Stimulated activated CD8-positive, alpha-beta memory T cell treated with anti-CD3 and anti-CD28 coated beads, Interleukin-15, amount 100 ng/mL, for 48 hours (primary cell): ENCODE measurements around the gene IRX2.

Source experiments
- DNase-seq, 2 donors: peaks; one replicate each; pipeline ENCODE4 v3.0.0-alpha.2; 2020; ENCODE audit warnings: low read depth in 2 of 2

The IRX2 gene

DNA sequence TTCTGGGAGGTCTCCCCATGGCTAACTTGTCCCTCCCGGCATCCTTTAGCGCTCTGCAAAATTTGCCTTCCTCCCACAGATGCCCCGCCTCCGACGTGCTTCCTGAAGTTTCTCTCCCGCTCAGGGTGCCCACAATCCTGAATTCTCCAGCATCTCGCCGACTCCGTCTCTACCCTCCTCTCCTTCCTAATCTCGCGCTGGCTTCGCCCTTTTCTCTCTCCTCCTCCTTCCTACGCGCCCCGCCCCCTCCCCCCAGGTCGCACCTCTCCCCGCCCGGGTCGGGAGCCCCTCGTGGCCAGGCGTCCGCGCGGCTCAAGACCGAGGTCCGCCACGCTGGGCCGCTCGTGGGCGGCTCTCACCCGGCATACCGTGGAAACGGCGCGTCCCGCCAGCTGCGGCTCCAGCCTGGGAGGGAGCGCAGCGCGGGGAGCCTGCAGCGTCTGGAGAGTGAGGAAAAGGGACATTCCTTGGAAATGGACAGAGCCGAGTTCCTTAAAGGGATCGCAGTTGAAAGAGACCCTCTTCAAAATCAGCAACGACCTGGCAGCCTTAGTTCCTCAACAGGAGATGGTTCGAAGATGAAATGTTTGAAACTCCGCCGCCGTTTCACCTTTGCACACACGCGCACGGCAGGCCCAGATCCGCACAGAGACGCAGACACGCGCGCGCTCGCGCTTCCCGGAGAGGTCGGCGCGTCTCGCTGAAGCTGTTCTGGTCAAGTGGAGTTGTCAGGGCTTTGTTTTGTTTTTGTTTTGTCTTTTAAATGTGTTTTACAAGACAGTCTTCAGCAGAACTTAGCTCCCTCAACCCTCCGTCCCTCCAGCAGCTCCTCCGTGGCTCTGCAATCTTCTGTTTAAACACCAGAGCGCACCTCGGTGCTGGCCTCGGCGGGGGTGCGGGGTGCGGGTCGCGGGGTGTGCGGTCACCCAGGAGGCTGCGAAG is 5.0 kb upstream of the IRX2 start:
- DNase-seq: no peak

DNA sequence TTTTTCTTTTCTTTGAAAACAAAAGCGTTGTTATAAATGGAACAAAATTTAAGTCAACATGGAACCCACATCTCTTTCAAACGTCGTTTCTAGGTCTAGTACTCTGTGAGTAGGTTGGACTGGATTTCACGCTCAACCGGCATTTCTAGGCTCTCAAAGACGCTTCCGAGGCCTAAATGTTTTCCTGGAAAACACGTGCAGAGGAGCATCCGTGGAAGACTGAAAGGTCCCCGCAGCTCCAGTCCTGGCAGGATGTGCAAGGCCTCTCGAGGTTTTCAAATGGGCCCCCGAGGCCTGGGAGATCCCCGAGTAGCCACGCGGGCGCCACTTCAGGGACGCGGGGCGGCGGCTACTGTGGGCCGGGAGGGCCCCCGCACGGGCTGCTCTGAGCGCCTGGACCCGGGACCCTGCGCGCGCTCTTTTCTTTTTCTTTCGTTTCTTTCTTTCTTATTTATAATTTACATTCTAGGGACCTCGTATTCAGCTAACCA is 4.2 kb upstream of the IRX2 start:
- DNase-seq: no peak

DNA sequence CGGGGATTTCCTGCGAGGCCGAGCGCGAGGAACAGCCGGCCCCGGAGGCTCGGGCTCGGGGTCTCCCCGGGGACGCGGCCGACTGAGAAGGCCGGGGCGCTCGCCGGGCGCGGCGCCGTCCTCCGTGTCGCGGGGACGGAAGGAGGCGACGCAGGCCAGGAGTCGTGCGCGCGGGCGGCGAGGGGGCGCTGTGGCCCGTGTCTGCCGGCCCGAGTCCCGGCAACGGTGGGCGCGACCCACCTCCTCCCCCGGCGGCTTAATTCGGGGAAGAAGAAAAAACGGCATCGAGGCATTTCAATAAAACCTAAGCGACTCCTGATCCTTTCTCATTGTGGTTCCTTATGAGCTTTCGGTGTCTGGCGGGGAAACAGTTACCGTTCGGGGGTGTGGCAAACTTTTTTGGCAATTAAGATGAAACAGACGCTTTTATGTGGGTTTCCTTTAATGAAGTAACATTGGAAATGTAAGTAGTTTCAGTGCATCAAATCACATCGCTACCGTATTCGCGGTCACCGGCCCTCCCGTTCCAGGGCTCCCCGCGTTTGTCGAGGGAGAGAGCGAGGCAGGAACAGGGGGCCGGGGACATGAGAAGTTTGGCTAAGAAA is 3.7 kb upstream of the IRX2 start:
- no peak for DNase-seq

DNA sequence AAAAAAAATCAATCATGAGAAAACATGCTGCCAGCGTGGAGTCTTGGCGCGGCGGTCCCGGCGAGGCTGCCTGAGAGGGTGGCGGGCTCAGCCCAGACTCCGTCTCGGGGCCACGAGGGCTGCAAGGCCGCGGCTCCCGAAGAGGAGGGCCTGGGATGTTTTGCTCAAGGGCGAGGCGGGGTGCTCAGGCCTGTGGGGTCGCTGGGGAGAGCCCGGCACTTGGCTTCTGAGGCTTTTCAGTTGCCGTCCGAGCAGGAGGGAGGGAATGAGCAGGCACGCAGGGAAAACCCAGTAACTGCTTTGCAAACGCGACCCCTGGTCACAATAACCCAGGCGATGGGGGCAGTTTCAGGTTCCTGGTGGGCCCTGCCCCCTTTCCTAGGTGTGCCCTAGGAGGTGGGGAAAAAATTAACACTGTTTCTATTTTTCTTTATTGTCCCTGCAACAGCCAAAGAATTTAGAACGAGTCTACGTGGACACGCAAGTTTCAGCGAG is 3.2 kb upstream of the IRX2 start:
- no peak for DNase-seq

DNA sequence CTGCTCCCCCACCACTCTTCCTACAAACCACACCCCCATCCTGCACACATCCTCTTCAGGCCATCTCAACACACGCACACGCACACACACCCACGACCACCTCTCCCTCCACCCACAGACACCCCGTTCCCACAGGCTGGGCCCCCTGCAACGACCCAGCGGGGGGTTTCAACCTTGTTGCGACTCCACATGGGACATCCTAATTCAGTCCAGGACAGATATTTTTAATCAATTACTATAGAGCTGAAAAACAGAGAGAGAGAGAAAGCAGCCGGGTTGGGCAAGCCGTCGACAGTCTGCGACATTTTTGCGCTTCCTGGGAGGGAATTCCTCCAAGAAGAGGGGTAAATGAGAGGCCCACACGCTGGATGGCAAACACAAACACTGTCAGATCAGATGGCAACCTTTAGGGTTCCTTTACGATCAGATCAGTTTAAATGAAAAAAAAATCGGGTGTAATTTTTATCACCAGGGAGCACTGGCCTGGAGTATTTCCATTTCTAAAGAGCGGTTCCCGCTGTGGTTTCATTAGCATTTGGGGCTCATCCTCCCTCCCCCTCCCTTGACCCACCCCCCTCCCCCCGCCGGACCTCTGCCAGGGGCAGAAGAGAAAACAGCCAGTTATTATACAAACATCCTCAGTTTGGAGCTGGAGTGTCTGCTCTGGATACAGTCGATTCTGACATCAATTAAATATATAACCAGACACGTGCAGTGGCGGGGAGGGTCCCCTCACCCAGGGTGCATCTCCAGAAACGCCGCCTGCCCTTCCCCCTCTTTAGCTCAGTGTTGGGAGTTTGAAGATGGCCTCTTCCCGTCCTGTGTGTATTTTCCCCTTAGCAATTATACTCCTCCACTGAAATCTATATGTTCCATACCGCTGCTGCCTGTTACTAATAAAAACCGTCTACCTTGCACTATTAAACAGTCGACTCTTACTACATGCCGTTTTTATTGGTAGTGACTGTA is 2.3 kb upstream of the IRX2 start:
- DNase-seq: no peak

DNA sequence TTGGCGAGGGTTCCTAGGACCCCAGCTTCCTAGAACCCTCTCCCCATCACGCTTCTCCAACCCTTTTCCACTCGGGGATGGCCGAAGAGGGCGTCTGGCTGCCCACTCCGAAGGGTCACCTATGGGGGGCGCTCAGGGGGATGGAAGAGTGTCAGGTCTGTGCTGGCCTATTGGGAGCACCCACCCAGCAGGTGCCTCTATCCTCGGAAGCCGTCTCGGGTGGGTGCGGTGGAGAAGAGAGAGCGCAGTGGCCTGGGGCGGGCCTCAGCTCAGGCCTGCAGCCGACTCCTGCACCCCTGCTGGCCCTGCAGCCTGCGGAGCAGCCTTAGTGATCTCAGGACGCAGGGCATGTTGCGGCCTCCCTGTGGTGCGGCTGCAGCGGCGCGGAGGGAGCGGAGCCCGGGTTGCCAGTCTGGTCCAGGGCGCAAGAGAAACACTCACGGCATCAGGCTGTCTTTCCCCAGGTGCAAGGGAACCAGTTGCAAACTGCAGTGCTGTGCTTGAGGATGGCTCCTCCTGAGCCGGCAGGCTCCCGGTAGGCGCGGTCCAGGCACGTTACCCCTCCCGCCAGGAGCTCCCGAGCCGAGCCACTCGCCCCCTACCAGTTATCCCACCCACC is 1.5 kb upstream of the IRX2 start:
- no peak for DNase-seq

DNA sequence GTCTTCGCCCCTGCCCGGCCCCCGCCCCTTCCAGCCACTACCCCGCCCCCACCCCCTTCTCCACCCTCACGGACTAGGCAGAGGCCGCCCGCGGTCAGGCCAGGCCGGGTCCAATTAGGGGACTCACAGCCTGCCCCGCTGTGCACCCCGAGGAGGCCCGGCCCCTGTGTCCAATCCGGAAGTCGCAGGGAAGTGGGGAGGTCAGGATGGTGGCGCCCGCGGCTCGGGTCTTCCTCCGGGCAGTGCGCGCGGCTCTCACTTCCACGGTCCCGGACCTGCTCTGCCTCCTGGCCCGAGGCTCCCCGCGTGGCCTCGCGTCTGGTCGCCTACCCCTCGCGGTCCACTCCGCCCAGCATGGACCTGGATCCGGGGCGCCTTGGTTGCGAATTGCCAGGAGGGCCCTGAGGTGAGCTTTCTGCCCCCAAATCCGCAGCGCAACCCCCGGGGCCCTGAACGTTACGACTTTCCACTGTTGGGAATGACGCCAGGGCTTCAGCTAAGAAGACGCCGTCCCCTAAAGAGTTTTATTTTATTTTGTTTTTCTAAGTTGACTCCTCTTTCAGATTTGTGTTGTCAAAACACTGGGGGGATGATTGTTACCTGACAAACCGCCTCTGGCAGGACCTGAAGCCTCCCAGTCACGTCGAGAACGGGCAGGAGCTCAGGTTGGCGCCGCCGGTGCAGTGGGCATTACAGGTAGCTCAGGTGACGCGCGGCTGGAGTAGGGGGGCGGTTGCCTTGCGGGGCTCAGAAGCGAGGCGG is 763 bp upstream of the IRX2 start:
- DNase-seq: no peak

DNA sequence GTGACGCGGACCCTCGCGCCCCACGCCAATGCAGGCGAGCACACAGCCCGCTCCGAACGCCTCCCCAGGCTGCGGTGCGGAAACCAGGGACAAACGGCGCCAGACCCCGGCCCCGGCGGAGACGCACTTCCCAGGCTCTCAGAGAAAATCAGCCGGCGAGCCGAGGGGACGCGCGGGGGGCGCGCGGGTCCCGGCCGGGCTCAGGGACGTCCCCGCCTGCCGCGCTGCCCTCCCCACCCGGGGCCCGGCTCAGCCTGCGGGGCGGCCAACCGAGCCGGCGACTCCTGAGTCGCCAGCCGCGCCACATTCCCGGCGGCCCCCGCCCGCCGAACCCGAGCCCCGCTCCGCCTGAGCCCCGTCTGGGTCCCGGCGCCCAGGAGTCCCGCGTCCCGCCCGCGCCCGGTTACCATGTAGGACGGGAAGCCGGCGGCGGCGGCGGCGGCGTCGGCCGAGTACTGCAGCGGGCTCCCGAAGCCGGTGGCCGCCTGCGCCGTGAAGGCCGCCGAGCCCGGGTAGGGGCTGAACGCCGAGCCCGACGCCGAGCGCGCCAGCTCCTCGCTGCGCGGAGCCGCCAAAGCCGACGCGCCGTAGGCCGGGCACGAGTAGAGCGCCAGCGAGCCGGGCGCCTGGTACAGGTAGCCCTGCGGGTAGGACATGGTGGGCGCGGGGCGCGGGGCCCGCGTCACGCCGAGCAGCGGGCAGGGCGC is 566 bp downstream of the IRX2 start:
- DNase-seq: no peak

DNA sequence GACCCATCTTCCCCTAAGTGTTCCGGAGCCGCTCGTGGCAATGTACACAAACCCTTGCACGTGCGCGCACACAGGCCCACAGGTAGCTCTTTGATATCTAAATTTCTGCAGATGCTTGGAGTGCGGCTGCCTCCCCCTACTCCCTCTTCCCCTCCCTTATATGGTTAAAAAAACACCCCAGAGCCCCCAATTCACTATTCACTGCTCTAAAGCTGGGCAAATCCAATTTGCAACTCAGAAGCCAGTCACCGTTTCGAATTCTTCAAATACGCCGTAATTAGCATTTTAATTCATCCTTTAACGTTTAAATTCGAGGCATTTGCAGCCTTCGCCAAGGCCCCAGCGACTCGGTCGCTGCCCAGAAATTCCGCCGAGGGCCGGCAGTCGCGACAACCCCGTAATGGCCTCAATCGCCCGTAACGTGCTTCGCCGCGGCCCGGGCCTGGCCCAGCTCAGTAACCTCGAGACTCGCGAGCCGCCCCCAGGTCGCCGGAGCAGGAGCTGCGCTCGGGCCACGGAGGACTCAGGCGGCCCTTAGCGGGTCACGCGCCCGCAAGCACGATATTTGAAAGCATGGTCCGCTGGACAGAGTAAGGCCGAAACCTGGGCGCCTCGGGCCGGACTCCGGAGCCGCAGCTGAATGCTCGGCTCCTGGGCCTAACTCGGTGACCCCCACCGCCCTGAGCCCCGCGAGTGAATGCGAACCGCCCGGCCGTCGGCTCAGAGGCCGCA is 1.3 kb downstream of the IRX2 start:
- DNase-seq: no peak

DNA sequence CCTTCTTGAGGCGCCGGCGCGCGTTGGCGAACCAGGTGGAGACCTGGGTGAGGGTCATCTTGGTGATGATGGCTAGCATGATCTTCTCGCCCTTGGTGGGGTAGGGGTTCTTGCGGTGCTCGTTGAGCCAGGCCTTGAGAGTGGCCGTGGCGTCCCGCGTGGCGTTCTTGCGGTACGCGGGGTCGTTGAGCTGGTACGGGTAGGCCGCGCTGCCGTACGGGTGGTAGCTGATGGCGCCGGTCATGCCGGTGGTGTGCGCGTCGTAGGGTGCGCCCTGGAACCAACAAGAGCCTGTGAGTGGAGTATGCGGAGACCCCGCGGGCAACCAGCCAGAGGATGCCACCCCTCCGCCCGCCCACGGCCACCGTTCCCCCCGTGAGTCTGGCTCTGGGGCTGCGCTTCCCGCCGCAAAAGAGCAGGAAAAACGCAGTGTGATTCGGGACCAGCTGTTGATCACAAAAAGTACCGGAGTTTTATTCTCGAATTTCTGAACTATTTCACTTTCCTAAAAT is 1.9 kb downstream of the IRX2 start:
- DNase-seq: no peak

DNA sequence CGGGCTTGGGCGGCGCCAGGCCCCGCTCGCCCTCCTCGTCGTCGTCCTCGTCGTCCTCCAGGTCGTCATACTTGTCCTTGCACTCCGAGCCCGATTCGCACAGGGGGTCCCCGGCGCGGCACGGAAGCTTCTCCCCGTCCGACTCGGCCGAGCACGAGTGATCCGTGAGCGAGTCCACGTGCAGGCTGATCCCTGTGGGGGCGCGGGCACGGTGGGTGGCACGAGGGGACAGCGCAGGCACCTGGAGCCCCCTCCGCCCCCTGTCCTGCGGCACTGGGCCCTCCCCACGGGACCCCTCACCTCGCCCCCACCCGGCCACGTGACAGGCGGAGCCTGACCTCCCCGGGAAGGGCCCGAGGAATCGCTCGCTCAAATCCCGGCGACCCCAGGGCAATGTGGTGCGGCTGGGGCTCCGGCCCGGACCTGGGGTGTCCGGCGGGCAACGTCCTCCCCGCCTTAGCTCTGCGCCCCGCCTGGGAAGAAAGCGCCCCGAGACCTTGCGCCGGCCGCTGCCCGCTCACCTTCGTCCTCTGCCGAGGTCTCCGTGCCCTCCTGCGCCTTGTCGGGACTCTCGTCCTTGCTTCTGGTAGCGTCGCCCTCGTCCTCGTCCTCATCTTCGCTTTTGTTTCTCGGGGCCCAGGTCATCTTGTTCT is 2.5 kb downstream of the IRX2 start:
- no peak for DNase-seq

DNA sequence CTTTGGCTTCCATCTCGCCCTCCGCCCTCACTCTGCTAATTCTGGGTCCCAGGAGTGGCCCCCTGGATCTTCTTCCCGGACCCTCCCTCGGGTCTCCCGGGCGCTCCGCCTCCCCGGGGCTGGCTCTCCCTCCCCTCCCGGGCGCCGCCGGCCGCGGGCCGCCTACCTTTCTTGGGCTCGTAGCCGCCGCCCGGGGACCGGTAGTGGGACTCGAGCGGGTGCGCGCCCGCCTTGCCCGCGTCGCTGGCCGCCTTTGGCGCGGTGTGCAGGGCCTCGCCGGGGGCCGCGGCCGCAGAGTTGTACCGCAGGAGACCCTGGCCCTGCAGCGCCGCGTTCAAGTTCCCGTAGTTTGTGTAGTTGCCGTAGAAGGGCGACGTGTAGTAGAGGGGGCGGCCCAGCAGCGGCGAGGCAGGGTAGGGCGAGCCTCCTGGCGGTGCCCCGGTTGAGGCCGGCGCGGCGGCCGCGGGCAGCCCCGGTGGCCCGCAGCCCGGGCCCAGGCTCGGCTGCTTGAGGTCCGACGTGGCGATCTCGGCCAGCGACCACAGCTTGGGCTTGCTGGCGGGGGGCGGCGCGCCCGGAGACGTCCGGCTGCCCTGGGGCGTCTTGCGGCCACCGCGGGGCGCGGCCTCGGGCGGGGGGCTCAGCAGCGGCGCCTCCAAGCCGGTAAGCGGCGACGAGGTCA is 3.2 kb downstream of the IRX2 start:
- no peak for DNase-seq

DNA sequence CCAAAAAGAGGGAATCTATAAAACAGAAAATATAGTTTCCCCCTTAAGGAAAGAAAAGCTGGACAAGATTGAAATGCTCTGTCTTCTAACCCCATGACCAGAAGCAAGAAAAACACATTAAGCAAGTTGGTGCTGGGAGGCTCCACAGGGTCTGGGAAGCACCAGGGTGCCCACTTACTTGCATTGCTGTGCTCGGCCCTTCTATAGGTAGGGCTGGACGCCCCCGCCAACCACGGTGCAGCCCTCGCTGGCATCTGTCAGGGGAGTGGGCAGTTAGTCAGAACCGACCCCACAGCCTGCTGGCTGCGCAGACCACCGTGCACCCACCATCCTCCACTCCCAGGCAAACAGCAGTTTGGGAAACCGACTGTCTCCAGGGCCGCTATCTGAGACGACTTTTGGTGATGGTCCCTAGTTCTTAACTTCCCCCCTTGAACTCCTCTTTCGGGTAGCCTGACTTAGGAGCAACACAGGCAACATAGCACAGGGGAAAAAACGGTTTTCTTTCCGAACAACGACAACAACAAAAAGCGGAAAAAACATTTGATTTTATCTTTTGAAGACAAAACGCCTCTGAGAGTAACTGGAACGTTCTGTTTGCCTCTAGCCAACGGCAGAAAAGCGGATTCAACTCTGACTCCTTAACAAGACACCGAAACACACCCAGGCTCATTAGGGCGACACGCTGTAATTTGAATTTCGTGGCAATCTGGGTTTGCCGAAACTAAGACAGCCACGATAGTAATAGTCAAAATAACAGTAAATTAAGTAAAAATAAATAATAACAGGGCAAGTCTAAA is 3.9 kb downstream of the IRX2 start:
- DNase-seq: no peak

DNA sequence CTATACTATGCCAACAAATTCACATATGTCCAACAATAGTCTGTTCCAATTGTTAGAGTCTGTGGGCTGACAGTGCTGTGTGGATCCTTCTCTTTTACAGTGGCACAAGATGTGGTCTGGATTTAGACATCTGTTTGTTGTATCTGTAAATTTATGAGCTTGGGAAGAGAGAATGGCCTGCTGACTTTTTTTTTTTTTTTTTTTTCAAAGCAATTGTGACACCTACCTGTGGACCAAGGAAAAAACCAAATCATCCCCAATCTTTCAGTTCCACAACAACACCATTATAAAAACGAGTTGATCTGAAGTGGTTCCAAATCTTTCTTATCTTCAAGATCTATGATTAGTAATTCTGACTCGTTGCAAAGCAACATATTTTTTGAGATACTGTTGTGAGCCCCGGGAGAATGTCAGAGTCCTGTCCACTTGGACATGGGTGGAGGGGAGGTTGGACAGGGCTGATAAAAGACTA is 4.9 kb downstream of the IRX2 start:
- DNase-seq: no peak

DNA sequence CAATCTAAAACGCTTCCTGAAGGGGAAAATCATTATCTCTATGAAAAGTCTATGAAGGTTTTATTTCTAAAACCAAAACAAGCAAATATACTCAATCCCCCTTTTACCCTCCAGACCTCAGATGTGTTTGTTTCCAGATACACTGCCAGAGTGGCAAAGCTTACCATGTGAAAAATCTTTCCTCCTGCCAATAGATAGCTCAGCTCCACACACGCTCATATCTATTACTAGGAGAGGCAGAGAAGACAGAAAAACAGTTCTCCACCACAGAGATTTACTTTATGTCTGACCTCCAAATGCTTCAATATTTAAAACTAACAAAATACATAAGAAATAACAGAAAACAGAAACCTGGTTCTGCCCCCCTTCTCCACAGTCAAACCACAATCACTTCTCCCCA is 7.0 kb downstream of the IRX2 start:
- no peak for DNase-seq

DNA sequence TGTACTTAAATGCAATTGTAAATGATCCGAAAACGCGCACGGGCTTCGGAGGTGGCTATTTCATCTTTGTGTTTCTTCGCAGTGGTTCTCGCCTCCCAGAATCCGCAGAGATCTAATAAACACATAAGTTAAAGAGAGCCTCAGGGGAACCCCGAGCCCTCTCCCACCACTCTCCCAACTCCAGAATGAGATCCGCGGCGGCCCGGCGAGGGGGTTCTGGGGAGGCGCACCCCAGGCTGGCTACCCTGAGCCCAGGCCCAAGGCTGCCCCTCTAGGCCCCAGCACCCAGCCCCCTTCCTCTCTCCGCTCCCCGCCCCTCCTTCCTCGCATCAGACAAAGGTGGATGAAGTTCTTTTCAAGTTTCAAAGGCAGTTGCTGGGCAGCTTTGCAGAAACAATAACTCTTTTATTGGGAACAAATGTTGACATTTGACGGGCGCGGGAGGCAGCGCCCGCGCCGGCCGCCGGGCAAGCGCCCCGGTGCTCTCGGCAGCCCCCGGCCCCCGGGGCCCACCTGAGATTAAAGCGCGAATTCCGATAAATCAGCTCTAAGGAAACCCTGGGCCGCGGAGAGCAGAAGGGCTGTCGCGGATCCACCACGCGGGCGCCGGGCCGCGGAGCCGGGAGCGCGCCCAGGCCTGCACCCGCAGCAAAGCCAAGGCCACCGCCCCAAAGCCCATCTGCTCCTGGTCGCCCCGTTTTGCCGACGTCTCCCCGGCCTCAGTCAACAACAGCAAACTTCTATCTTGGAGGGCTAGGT is 8.4 kb downstream of the IRX2 start:
- DNase-seq: no peak
